K562 (cell line): Measurements from ENCODE around the gene SCYGR3. TPM values are rescaled to one million over a fixed set of nuclear protein-coding genes. Genes with fewer than 3 reads are reported as not detected.

Experiments used
- ATAC-seq: fragments of 200-7000 bp; cut with Tn5 transposase; 3 replicates; pipeline ENCODE4 v1.9.1; 2020; ENCODE audit warnings: moderate library complexity
- BruUV-seq: library from RNA; stranded (reverse); fragments of 400-500 nt; replicated peaks from 2 replicates; lab custom pipeline; 2021; lab: Mats Ljungman, UMichigan
- CTCF ChIA-PET: fragments of 300-600 bp; formaldehyde crosslinking; extraction: SDS; loops from one replicate; lab custom pipeline; 2021; ENCODE audit warnings: low intra/inter-chr PET ratio; lab: Yijun Ruan, JAX
- POLR2A ChIA-PET: fragments of 300-600, 350-650 bp; sonication (Branson Sonifier 250); formaldehyde crosslinking; extraction: SDS; loops from one replicate; lab custom pipeline; 2021; ENCODE audit warnings: antibody characterized with exemption, inconsistent platforms; lab: Yijun Ruan, JAX
- DNase-seq, 4 experiments: peaks; one replicate each; pipeline versions ENCODE4 v3.0.0 to v3.0.0-alpha.2; 2011 to 2018; ENCODE audit warnings: low spot score in 3 of 4, mixed read lengths in 3 of 4; ENCODE audit errors: extremely low read depth in 1 of 4
- FAIRE-seq: peaks from 2 replicates; lab custom pipeline; 2011; peaks lifted over from hg19 to GRCh38; lab: Jason Lieb, UNC
- H2AFZ ChIP-seq: 2 replicates; pipeline ENCODE4 v1.6.0; 2011; ENCODE audit warnings: low read depth, low read length, control low read depth, inconsistent platforms
- H3K27ac ChIP-seq: fragments of 200-600 bp; 3 replicates; pipeline ENCODE4 v1.8.0; 2011; ENCODE audit warnings: low read depth, mild to moderate bottlenecking, control low read depth, inconsistent platforms, low read length, moderate library complexity, mixed read lengths; ENCODE audit errors: extremely low read depth
- H3K27me3 ChIP-seq, 2 experiments: fragments of 300-600 bp in 1 of 2; 2 replicates in 1 of 2; 3 replicates in 1 of 2; pipeline versions ENCODE4 v1.6.0 to v1.8.0; 2011; ENCODE audit warnings: inconsistent platforms in 2 of 2, low read length in 2 of 2, mild to moderate bottlenecking in 1 of 2, mixed read lengths in 1 of 2, moderate library complexity in 1 of 2; ENCODE audit not compliant: control insufficient read depth in 2 of 2, insufficient read depth in 2 of 2
- H3K36me3 ChIP-seq: fragments of 300-600 bp; 3 replicates; pipeline ENCODE4 v1.8.0; 2011; ENCODE audit warnings: mild to moderate bottlenecking, low read length, inconsistent platforms; ENCODE audit not compliant: control insufficient read depth, insufficient read depth
- H3K4me1 ChIP-seq, 2 experiments: fragments of 200-600 bp in 1 of 2; replicated peaks in 1 of 2; 2 replicates in 1 of 2; 3 replicates in 1 of 2; pipeline versions ENCODE4 v1.5.1 to v1.8.0; 2011; ENCODE audit warnings: inconsistent platforms in 2 of 2, low read length in 2 of 2, mild to moderate bottlenecking in 1 of 2, mixed read lengths in 1 of 2, moderate library complexity in 1 of 2; ENCODE audit not compliant: control insufficient read depth in 2 of 2, insufficient read depth in 2 of 2
- H3K4me2 ChIP-seq: 2 replicates; pipeline ENCODE4 v1.6.1; 2011; ENCODE audit warnings: low read length, control low read depth, inconsistent platforms, mixed read lengths; ENCODE audit not compliant: insufficient read depth
- H3K4me3 ChIP-seq: fragments of 200-600 bp; sonication (generic), shearing (Covaris generic); 2 replicates; pipeline ENCODE4 v1.5.1; 2016; ENCODE audit warnings: control low read depth, inconsistent platforms
- H3K79me2 ChIP-seq: fragments of 200-600 bp; 3 replicates; pipeline ENCODE4 v1.8.0; 2011; ENCODE audit warnings: low read length, inconsistent platforms; ENCODE audit not compliant: control insufficient read depth, insufficient read depth
- H3K9ac ChIP-seq, 2 experiments: 2 replicates each; pipeline versions ENCODE4 v1.6.0 to v1.6.1; 2011; ENCODE audit warnings: low read depth in 2 of 2, low read length in 2 of 2, control low read depth in 1 of 2, inconsistent platforms in 1 of 2, mild to moderate bottlenecking in 1 of 2, mixed read lengths in 1 of 2; ENCODE audit not compliant: insufficient read depth in 1 of 2
- H3K9me1 ChIP-seq: one replicate; pipeline ENCODE4 v1.6.0; 2011; ENCODE audit warnings: inconsistent platforms, mild to moderate bottlenecking, low read length, moderate library complexity; ENCODE audit not compliant: control insufficient read depth, insufficient read depth
- H3K9me3 ChIP-seq: replicated peaks from 2 replicates; pipeline ENCODE4 v1.5.1; 2011; ENCODE audit warnings: low read depth, low read length, inconsistent platforms; ENCODE audit not compliant: control insufficient read depth, insufficient read depth
- H4K20me1 ChIP-seq: replicated peaks from 2 replicates; pipeline ENCODE4 v1.6.1; 2011; ENCODE audit warnings: low read length, inconsistent platforms, mixed read lengths; ENCODE audit not compliant: control insufficient read depth, insufficient read depth
- KAT8 ChIP-seq: fragments of 450-650 bp; IDR thresholded peaks from 2 replicates; pipeline ENCODE4 v1.6.1; 2016; ENCODE audit warnings: low read depth, mild to moderate bottlenecking
- KDM2B ChIP-seq: fragments of 250-450 bp; sonication (Bioruptor Pico); IDR thresholded peaks from 2 replicates; pipeline ENCODE4 v1.8.0; 2021; ENCODE audit warnings: mild to moderate bottlenecking, moderate library complexity
- MEF2D ChIP-seq: conservative IDR thresholded peaks from 2 replicates; pipeline ENCODE4 v1.6.1; 2016; ENCODE audit warnings: low read depth, missing genetic modification characterization, missing compliant biosample characterization
- TRIM25 ChIP-seq: fragments of 450-650 bp; IDR thresholded peaks from 2 replicates; pipeline ENCODE4 v1.7.0; 2016; ENCODE audit warnings: borderline replicate concordance
- ZNF280A ChIP-seq: fragments of 450-650 bp; IDR thresholded peaks from 2 replicates; pipeline ENCODE4 v1.6.1; 2018; ENCODE audit warnings: mild to moderate bottlenecking, low read depth; ENCODE audit not compliant: partially characterized antibody
- ZNF316 ChIP-seq: fragments of 450-650 bp; IDR thresholded peaks from 2 replicates; pipeline ENCODE4 v1.6.1; 2016
- WGBS: fragments of 100-300 bp; shearing (Covaris generic); methylation state at CpG from one replicate; pipeline ENCODE4 v1.1.6; 2016; ENCODE audit warnings: low coverage, mixed read lengths; ENCODE audit not compliant: insufficient coverage; ENCODE audit errors: missing lambda C conversion rate; 5-methylcytosine and 5-hydroxymethylcytosine counted together
- in situ Hi-C: fragments of 300-500 bp; cut with MboI; formaldehyde crosslinking; loops from 4 replicates; pipeline ENCODE4 v1.15.0; 2018; ENCODE audit warnings: inconsistent platforms, mixed read lengths
- intact Hi-C: fragments of 100-400 bp; cut with micrococcal nuclease; formaldehyde crosslinking; loops from 2 replicates; pipeline ENCODE4 v1.14.2; 2022
- polyA plus RNA-seq, 8 experiments: library from polyadenylated mRNA; depleted of rRNA in 4 of 8; stranded (reverse) in 5 of 8; unstranded in 3 of 8; fragments of >200 nt; fragmentation: Nextera tagmentation in 2 of 8; fragmentation: Illumina TruSeq in 1 of 8; extraction: Ambion mirVana in 2 of 8; extraction: Trizol in 1 of 8; gene quantifications; 2 replicates each; pipeline versions ENCODE4 v1.2.1 to v1.2.3, GENCODE V29; 2011 to 2014; ENCODE audit warnings: inconsistent platforms in 1 of 8, missing spikeins in 1 of 8
- total RNA-seq, 7 experiments: library from RNA; depleted of rRNA in 6 of 7; stranded (reverse); fragments of >200 nt in 6 of 7; fragmentation: Illumina TruSeq in 2 of 7; extraction: Trizol in 2 of 7; gene quantifications; 2 replicates each; pipeline versions ENCODE4 v1.2.1 to v1.2.3, GENCODE V29; 2011 to 2021; ENCODE audit warnings: low replicate concordance in 1 of 7
- TF ChIP-seq, protein P1 (sequence below): fragments of 450-650 bp; IDR thresholded peaks from 2 replicates; pipeline ENCODE4 v1.6.1; 2017; ENCODE audit warnings: antibody characterized with exemption, mild to moderate bottlenecking
- TF ChIP-seq, protein P2 (sequence below): fragments of 250-450 bp; sonication (Bioruptor Pico); IDR thresholded peaks from 2 replicates; pipeline ENCODE4 v1.5.0; 2021; ENCODE audit warnings: mild to moderate bottlenecking, moderate library complexity

The SCYGR3 gene
- total and polyA plus RNA-seq, 9 of the 15 experiments (the other 6 are each of a cell fraction or from before 2014, with no cell fraction given), result not detected

DNA sequence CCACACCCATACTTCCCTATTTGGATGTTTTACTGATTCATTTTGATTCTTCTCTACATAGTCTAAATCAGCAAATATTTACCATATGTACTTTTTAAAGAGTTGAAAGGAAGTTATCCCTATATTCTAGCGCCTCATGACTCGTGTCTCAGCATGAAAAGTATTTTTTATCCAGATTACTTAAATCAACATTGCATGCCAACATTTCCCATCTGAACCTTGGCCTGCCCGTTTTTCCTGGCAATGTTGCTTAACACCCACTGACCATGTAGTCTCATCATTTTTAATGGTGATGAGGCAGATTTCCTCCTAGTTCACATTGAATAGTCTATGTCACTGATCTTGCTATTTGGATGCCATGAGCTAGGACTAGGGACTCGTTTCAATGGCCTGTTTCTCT is 38.8 kb upstream of the SCYGR3 start:
- Histone ChIP-seq H3K79me2 (no peaks in the 10 kb centered on the region), H3K27ac (no peak overlapping the region), H3K9me1 (no peaks in the 10 kb centered on the region), H3K4me3 (no peak overlapping the region), H3K4me2 (no peak overlapping the region), H2AFZ (no peak overlapping the region), H3K4me1 (no peaks in the 10 kb centered on the region), H3K9ac (no peak overlapping the region), H4K20me1 (no peaks in the 10 kb centered on the region), H3K27me3 (peaks cover 0 to 6% of the 10 kb centered on the region in 2 experiments; a peak in 1 of 5 replicates), H3K36me3 (no peaks in the 10 kb centered on the region), H3K9me3 (no peaks in the 10 kb centered on the region)
- ChIA-PET CTCF (no interaction called here), POLR2A (no interaction called here)
- intact Hi-C loops (no loop called here), in situ Hi-C loops (no loop called here)
- ATAC-seq (no peak), FAIRE-seq (no peak), DNase-seq (no peak)
- no TSS peak for BruUV-seq
- WGBS, result 0% methylated on average over 4 of the region's 4 CpGs
- TF ChIP-seq KDM2B (no peak), KAT8 (no peak), TRIM25 (no peak), ZNF280A (no peak), ZNF316 (no peak), MEF2D (no peak)
- TF ChIP-seq, protein P1, sequence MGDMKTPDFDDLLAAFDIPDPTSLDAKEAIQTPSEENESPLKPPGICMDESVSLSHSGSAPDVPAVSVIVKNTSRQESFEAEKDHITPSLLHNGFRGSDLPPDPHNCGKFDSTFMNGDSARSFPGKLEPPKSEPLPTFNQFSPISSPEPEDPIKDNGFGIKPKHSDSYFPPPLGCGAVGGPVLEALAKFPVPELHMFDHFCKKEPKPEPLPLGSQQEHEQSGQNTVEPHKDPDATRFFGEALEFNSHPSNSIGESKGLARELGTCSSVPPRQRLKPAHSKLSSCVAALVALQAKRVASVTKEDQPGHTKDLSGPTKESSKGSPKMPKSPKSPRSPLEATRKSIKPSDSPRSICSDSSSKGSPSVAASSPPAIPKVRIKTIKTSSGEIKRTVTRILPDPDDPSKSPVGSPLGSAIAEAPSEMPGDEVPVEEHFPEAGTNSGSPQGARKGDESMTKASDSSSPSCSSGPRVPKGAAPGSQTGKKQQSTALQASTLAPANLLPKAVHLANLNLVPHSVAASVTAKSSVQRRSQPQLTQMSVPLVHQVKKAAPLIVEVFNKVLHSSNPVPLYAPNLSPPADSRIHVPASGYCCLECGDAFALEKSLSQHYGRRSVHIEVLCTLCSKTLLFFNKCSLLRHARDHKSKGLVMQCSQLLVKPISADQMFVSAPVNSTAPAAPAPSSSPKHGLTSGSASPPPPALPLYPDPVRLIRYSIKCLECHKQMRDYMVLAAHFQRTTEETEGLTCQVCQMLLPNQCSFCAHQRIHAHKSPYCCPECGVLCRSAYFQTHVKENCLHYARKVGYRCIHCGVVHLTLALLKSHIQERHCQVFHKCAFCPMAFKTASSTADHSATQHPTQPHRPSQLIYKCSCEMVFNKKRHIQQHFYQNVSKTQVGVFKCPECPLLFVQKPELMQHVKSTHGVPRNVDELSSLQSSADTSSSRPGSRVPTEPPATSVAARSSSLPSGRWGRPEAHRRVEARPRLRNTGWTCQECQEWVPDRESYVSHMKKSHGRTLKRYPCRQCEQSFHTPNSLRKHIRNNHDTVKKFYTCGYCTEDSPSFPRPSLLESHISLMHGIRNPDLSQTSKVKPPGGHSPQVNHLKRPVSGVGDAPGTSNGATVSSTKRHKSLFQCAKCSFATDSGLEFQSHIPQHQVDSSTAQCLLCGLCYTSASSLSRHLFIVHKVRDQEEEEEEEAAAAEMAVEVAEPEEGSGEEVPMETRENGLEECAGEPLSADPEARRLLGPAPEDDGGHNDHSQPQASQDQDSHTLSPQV, result no peak
- TF ChIP-seq, protein P2, sequence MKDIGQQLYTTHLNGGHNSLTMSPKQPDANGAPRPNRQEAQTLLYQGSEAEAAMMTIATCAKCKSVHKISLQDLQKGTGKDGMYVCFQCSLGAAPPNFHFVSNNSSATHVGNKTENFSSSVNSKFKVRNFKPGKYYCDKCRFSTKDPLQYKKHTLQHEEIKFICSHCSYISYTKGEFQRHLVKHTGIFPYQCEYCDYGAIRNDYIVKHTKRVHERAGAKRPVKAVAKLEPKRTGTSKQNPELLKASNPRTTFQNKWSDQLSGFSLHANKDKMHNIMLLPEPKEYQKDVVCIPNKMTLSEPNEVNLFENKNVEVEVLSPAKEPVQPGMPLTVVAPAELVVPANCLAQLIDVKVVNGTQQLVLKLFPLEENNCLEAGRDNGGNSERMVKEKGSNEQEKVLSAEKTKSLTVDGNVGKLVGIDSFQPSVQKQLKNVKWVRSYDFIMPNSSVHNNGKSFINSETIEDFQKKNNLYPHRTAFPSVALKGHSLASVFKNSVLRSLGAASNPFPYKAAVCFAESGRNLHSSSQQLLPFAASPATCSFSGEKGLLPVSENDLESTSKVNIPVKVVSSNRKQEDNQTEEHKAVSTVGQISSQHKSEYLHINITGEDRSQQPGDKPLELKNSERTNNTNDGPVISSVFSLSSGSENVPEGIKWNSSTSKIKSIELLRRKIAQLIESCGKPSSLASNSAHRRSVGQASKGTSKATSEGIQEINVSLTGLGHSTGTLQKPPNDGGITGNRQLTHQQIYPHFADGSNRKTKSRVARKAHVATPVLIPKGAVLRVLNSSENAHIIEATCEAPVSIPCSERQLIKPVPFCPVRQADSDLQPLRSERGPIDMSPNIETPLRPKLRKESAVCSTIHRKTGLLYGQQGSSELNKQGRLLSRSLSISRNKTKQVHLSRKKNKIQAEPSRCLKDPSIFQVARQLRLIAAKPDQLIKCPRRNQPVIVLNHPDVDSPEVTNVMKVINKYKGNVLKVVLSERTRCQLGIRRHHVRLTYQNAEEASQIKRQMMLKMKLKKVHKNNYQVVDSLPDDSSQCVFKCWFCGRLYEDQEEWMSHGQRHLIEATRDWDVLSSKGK, result no peak
